Activated T-helper 1 cell treated with anti-CD3 and anti-CD28 coated beads, Interleukin-12 subunit alpha, Interleukin-12 subunit beta, Interleukin-2, Interleukin-4 antibody, amounts not matched to agents 30 ng/mL and 10 ng/mL and 1 ng/mL, durations not matched to agents 14 hours and 24 hours and 36 hours (primary cell): Measurements from ENCODE around the gene YOD1. TPM values are rescaled to one million over a fixed set of nuclear protein-coding genes. Genes with fewer than 3 reads are reported as not detected.

Source experiments
- DNase-seq: peaks from one replicate; pipeline ENCODE4 v3.0.0; 2021; ENCODE audit warnings: low spot score
- H3K27ac Mint-ChIP-seq: one replicate; pipeline ENCODE4 v1.8.0; 2021; ENCODE audit warnings: mild to moderate bottlenecking, mixed read lengths
- H3K27me3 Mint-ChIP-seq: one replicate; pipeline ENCODE4 v1.8.0; 2022; ENCODE audit warnings: mild to moderate bottlenecking, moderate library complexity, mixed read lengths; ENCODE audit not compliant: insufficient read depth
- H3K36me3 Mint-ChIP-seq: one replicate; pipeline ENCODE4 v1.8.0; 2021; ENCODE audit warnings: low read depth, mixed read lengths
- H3K4me1 Mint-ChIP-seq: one replicate; pipeline ENCODE4 v1.8.0; 2021; ENCODE audit warnings: low read depth, mixed read lengths
- H3K4me3 Mint-ChIP-seq: one replicate; pipeline ENCODE4 v1.8.0; 2021; ENCODE audit warnings: mild to moderate bottlenecking, moderate library complexity, mixed read lengths
- H3K9me3 Mint-ChIP-seq: one replicate; pipeline ENCODE4 v1.8.0; 2021; ENCODE audit warnings: mixed read lengths
- intact Hi-C: fragments of 100-400 bp; cut with micrococcal nuclease; formaldehyde crosslinking; loops from one replicate; pipeline ENCODE4 v1.15.1; 2024
- total RNA-seq: library from RNA; stranded (reverse); gene quantifications from 2 replicates; pipeline ENCODE4 v1.2.3, GENCODE V29; 2022

Gene YOD1
- total RNA-seq, 1 donor from 2014 or later: 8.4 TPM

DNA sequence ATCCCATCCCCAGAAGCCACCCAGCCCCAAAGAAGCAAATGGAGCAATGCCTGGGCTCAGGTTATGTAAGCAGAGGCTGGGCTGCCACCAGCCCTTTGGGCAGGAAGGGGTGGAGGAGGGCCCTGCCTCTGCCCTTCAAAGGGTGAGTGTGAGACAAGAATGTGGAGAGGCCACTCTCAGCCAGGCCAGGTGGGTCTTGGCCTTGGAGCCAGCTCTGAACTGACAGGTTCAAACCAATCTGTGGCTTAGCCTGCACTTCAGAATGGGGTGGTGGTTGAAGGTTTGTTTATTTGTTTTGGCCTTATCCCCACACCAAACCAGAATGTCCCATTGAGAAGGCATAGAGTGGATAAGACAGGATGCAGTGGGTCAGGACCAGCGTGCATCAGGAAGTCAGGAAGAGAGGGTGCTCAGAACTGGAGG lies 48.3 kb downstream of the YOD1 start:
- no peaks in the 10 kb centered on the region for H3K36me3 Mint-ChIP-seq
- H3K27me3 Mint-ChIP-seq: peaks cover 31% of the 10 kb centered on the region
- DNase-seq: no peak
- no peak overlapping the region for H3K4me3 Mint-ChIP-seq
- peaks cover 6% of the 10 kb centered on the region for H3K4me1 Mint-ChIP-seq
- no peak overlapping the region for H3K27ac Mint-ChIP-seq
- intact Hi-C loops: no loop called here
- H3K9me3 Mint-ChIP-seq: no peaks in the 10 kb centered on the region

DNA sequence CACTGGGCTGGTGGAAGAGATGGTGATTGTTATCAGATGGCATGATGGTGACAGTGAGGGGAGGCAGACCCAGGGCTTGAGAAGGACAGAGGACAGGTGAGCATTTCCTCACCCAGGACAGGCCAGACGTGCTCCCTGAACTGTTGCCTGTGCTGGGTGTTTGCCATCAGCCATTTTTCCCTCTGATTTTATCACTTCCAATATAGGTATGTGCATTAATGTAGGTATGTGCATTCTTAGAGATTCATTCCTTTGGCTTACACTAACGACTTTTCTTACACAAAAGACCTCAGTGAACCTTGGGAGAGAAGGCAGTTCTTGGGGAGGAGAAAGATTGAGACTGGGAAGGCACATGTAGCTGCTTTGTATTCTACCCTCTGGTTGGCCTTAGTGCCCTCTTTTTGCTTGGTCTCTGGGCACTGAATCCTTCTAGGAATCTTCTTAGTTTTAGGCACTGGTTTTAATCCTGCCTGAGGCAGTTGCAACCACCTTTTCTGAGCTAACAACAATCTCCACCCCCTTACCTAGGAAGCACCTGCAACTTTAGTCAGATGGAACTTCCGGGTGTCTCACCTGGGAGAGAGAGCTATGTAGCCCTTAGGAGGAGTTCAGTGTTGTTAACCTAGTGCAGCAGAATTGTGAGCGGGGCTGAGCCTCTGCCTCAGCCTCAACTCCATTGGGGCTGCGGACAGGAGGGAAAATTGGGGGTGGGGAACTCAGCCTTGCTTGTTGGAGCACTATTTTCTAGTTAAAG lies 49.3 kb downstream of the YOD1 start:
- Mint-ChIP-seq H3K4me3 (no peak overlapping the region), H3K27ac (no peak overlapping the region), H3K27me3 (peaks cover 34% of the 10 kb centered on the region), H3K4me1 (peaks cover 6% of the 10 kb centered on the region), H3K9me3 (no peaks in the 10 kb centered on the region), H3K36me3 (no peaks in the 10 kb centered on the region)
- intact Hi-C loops: no loop called here
- no peak for DNase-seq

DNA sequence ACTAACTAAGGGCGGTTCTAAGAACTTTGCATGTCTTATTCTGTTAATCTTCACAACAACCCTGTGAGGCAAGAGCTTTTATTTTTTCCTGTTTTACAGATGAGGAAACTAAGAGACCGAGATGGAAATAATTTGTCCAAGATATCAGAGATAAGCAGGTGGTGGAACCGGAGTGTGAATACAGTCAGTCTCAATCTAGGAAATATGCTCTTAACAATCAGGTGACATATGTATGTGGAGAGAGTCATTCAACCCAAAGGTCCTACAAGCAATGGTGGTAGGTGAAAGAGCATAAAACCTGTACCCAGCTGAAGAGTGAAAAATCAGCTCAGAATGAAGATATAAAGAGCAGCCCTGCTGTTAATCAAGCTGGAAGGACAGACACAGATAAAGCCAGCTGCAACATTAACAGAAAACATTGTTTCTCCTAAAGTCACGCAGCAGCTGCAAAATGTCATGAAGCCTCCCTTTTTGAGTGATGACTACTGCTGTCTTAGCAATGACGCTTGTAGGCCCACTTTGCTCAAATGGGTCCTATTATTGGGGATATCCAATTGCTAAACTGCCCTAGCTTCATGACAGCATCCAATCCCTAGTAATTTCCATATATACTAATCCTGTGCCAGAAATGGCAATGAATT lies 50.2 kb downstream of the YOD1 start:
- no peak for DNase-seq
- peaks cover 6% of the 10 kb centered on the region for H3K4me1 Mint-ChIP-seq
- no peaks in the 10 kb centered on the region for H3K36me3 Mint-ChIP-seq
- no peaks in the 10 kb centered on the region for H3K9me3 Mint-ChIP-seq
- H3K27me3 Mint-ChIP-seq: peaks cover 40% of the 10 kb centered on the region
- intact Hi-C loops: no loop called here
- no peak overlapping the region for H3K27ac Mint-ChIP-seq
- H3K4me3 Mint-ChIP-seq: no peak overlapping the region

DNA sequence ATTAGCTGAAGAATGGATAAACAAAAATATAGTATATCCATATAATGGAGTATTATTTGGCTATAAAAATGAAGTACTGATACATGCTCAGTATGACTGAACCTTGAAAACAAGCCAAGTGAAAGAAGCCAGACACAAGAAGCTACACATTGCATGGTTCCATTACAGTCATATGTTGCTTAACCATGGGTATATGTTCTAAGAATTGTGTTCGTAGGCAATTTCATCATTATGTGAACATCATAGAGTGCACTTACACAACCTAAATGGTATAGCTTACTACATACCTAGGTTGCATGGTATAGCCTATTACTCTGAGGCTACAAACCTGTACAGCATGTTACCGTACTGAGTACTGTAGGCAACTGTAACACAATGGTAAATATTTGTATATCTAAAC lies 52.2 kb downstream of the YOD1 start:
- no peak for DNase-seq
- Mint-ChIP-seq H3K27me3 (peaks cover 33% of the 10 kb centered on the region), H3K27ac (no peak overlapping the region), H3K9me3 (no peaks in the 10 kb centered on the region), H3K36me3 (no peaks in the 10 kb centered on the region), H3K4me3 (no peak overlapping the region), H3K4me1 (no peaks in the 10 kb centered on the region)
- intact Hi-C loops: no loop called here

Other genes starting within 250 kb of the YOD1 start
- gene IL20, start 185.6 kb downstream of the YOD1 start, total RNA-seq: not detected in 2 replicates
- gene IL24, start 153.8 kb downstream of the YOD1 start, total RNA-seq: 4.4 and 6.8 TPM in 2 replicates
- gene FCMR, start 129.3 kb downstream of the YOD1 start, total RNA-seq: 24.5 and 27.9 TPM in 2 replicates
- gene PIGR, start 104.7 kb downstream of the YOD1 start, total RNA-seq: 0.07 TPM in 1 of 2 replicates, not detected in the other
- gene FCAMR, start 80.7 kb downstream of the YOD1 start, total RNA-seq: not detected in 2 replicates
- gene C1orf116, start 18.5 kb downstream of the YOD1 start, total RNA-seq: not detected in 2 replicates
- 2.9 and 4.4 TPM in 2 replicates for gene PFKFB2, start 2.1 kb upstream of the YOD1 start, total RNA-seq
- gene C4BPB, start 37.7 kb upstream of the YOD1 start, total RNA-seq: 2.3 TPM in 2 replicates
- gene C4BPA, start 53.0 kb upstream of the YOD1 start, total RNA-seq: not detected in 2 replicates